Cardiac muscle cell (in vitro differentiated cells and primary cell): ENCODE results near the gene DBNL. TPM values are rescaled to one million over a fixed set of nuclear protein-coding genes. Genes with fewer than 3 reads are reported as not detected.

ENCODE experiments used
- DNase-seq, 2 donors: peaks; one replicate each; pipeline versions ENCODE4 v3.0.0 to v3.0.0-alpha.2; 2010 to 2017; ENCODE audit warnings: low read depth in 1 of 2, low spot score in 1 of 2
- H3K27ac ChIP-seq: fragments of 200-600 bp; sonication (generic); 2 replicates; pipeline ENCODE4 v1.5.1; 2016
- H3K27me3 ChIP-seq: fragments of 200-600 bp; sonication (generic); 2 replicates; pipeline ENCODE4 v1.6.0; 2016; ENCODE audit warnings: control low read depth
- H3K36me3 ChIP-seq: fragments of 200-600 bp; sonication (generic); 2 replicates; pipeline ENCODE4 v1.5.1; 2016; ENCODE audit warnings: control low read depth
- H3K4me1 ChIP-seq: fragments of 200-600 bp; sonication (generic); 2 replicates; pipeline ENCODE4 v1.8.1; 2017; ENCODE audit warnings: low read depth, mild to moderate bottlenecking, mixed run types
- H3K4me3 ChIP-seq: fragments of 200-600 bp; sonication (generic); 2 replicates; pipeline ENCODE4 v1.5.1; 2016; ENCODE audit warnings: mild to moderate bottlenecking
- H3K9me3 ChIP-seq: fragments of 200-600 bp; sonication (generic); 2 replicates; pipeline ENCODE4 v1.5.1; 2017; ENCODE audit warnings: low read depth, mild to moderate bottlenecking, control low read depth
- polyA plus RNA-seq: library from polyadenylated mRNA; unstranded; fragments of >200 nt; fragmentation: Nextera tagmentation; extraction: Ambion mirVana; gene quantifications from 2 replicates; pipeline ENCODE4 v1.2.1, GENCODE V29; 2016
- total RNA-seq: library from RNA; depleted of rRNA; stranded (reverse); fragments of >200 nt; gene quantifications from 2 replicates; pipeline ENCODE4 v1.2.3, GENCODE V29; 2016
- TF ChIP-seq, protein P1 (sequence below): IDR thresholded peaks from 2 replicates; pipeline ENCODE4 v1.5.1; 2012; ENCODE audit warnings: low read depth, mild to moderate bottlenecking, low read length

DBNL gene
- total and polyA plus RNA-seq, 2 experiments from 2014 or later = 129 to 130 TPM

DNA sequence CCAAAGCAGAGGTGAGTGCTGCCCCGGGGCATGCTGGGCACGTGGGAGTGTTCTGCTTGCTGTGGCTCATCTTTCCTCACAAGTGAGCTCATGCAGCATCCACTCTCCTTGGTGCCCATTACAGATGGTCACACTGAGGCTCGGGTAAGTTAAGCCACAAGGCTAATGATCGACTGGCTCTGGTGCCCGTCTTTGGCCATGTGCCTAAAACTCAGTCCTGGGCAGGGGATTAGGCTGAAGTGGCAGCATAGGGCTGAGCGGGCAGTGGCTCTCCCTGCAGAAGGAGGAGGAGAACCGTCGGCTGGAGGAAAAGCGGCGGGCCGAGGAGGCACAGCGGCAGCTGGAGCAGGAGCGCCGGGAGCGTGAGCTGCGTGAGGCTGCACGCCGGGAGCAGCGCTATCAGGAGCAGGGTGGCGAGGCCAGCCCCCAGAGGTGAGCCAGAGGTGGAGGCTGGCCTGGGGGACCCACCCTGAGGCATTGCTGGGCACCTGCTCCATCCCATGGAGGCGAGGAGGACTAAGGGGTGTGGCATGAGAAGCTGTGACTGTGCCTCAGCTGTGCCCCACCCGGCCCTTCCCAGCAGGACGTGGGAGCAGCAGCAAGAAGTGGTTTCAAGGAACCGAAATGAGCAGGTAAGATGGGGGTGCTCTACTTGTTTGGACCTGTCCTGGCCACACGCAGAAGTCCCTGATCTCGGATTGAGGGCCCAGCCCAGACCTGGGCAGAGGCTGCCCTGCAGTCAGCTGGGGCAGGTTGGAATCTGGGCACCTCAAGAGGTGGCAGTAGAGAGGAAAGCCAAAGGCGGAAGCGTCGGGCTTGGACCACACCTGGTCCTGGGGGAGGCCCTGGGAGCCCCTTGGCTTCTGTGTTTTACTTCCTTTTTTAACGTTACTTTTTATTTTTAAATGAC is 13.6 kb downstream of the DBNL start:
- no peak for DNase-seq
- Histone ChIP-seq H3K27me3 (no peaks in the 10 kb centered on the region), H3K27ac (no peak overlapping the region), H3K9me3 (no peaks in the 10 kb centered on the region), H3K4me1 (peaks cover 7% of the 10 kb centered on the region), H3K4me3 (no peak overlapping the region), H3K36me3 (peaks cover 21% of the 10 kb centered on the region)
- TF ChIP-seq, protein P1, sequence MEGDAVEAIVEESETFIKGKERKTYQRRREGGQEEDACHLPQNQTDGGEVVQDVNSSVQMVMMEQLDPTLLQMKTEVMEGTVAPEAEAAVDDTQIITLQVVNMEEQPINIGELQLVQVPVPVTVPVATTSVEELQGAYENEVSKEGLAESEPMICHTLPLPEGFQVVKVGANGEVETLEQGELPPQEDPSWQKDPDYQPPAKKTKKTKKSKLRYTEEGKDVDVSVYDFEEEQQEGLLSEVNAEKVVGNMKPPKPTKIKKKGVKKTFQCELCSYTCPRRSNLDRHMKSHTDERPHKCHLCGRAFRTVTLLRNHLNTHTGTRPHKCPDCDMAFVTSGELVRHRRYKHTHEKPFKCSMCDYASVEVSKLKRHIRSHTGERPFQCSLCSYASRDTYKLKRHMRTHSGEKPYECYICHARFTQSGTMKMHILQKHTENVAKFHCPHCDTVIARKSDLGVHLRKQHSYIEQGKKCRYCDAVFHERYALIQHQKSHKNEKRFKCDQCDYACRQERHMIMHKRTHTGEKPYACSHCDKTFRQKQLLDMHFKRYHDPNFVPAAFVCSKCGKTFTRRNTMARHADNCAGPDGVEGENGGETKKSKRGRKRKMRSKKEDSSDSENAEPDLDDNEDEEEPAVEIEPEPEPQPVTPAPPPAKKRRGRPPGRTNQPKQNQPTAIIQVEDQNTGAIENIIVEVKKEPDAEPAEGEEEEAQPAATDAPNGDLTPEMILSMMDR = no peak

DNA sequence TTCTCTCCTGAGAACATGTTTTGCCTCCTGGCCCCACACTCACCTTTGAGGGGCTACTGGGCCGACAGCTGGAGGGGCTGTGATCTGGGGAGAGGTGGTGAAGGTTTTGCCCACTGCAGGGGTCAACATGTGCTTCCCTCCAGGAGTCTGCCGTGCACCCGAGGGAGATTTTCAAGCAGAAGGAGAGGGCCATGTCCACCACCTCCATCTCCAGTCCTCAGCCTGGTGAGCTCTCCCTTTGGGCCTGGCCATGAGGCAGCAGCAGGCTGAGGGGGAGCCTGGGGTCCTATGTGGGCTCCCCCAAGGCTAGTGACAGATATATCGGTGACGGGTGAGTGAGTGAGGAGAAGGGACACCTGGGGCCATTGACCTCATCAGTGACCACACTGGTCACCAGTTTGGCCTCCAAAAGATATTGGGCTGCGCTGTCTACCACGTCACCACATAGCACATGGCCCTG is 14.3 kb downstream of the DBNL start:
- TF ChIP-seq, protein P1 = no peak
- DNase-seq = no peak
- H3K27ac ChIP-seq = no peak overlapping the region
- H3K9me3 ChIP-seq = no peaks in the 10 kb centered on the region
- peaks cover 18% of the 10 kb centered on the region for H3K36me3 ChIP-seq
- H3K4me1 ChIP-seq = peaks cover 13% of the 10 kb centered on the region
- no peak overlapping the region for H3K4me3 ChIP-seq
- no peaks in the 10 kb centered on the region for H3K27me3 ChIP-seq

- H3K27me3 ChIP-seq = no peaks in the 10 kb centered on the region
- H3K9me3 ChIP-seq = no peaks in the 10 kb centered on the region
- DNase-seq = no peak
- H3K4me3 ChIP-seq = no peak overlapping the region
- H3K27ac ChIP-seq = no peak overlapping the region
- TF ChIP-seq, protein P1 = no peak
- peaks cover 18% of the 10 kb centered on the region for H3K36me3 ChIP-seq
- H3K4me1 ChIP-seq = peaks cover 19% of the 10 kb centered on the region
Measured at GRCh38 chr7:44059219-44060090, 15.0 kb downstream of the DBNL start.

GRCh38 chr7:44060091-44060947 is 15.8 kb downstream of the DBNL start:
- peaks cover 18% of the 10 kb centered on the region for H3K36me3 ChIP-seq
- no peaks in the 10 kb centered on the region for H3K9me3 ChIP-seq
- TF ChIP-seq, protein P1 = no peak
- no peak for DNase-seq
- H3K27me3 ChIP-seq = no peaks in the 10 kb centered on the region
- H3K4me3 ChIP-seq = no peak overlapping the region
- H3K27ac ChIP-seq = peak overlapping the region; percentile 48
- H3K4me1 ChIP-seq = peaks cover 28% of the 10 kb centered on the region
